A549 (cell line): Measurements from ENCODE around the gene SLC12A9. TPM values are rescaled to one million over a fixed set of nuclear protein-coding genes. Genes with fewer than 3 reads are reported as not detected.

Experiments used
- ATAC-seq, 2 experiments: fragments of 200-7000 bp in 1 of 2; fragments of >200 bp in 1 of 2; cut with Nextera tagmentation in 1 of 2; cut with Tn5 transposase in 1 of 2; 3 replicates each; pipeline versions ENCODE4 v1.8.0 to v1.9.1; 2018 to 2020; ENCODE audit warnings: mild to moderate bottlenecking in 1 of 2, moderate library complexity in 1 of 2
- CTCF ChIA-PET: fragments of 300-600 bp; sonication (Branson Sonifier 250); formaldehyde crosslinking; extraction: SDS; loops from one replicate; lab custom pipeline; 2021; ENCODE audit warnings: antibody characterized with exemption, inconsistent platforms; lab: Yijun Ruan, JAX
- POLR2A ChIA-PET: fragments of 350-600 bp; formaldehyde crosslinking; extraction: SDS; loops from one replicate; lab custom pipeline; 2021; ENCODE audit warnings: antibody characterized with exemption, inconsistent platforms; lab: Yijun Ruan, JAX
- DNase-seq, 2 experiments: peaks; one replicate each; pipeline versions ENCODE4 v3.0.0 to v3.0.0-alpha.2; 2011 to 2016; ENCODE audit warnings: low read depth in 1 of 2, low spot score in 1 of 2
- FAIRE-seq: peaks from 2 replicates; lab custom pipeline; 2011; peaks lifted over from hg19 to GRCh38; lab: Jason Lieb, UNC
- H3K27ac ChIP-seq, 2 experiments: fragments of >200 bp; sonication (Bioruptor Twin); formaldehyde crosslinking; 3 replicates each; pipeline ENCODE4 v1.5.1; 2016 to 2017
- H3K4me1 ChIP-seq: fragments of >200 bp; sonication (Bioruptor Twin); formaldehyde crosslinking; 3 replicates; pipeline ENCODE4 v1.6.1; 2016
- H3K4me2 ChIP-seq: fragments of >200 bp; sonication (Bioruptor Twin); formaldehyde crosslinking; 3 replicates; pipeline ENCODE4 v1.6.1; 2016
- H3K4me3 ChIP-seq: fragments of >200 bp; sonication (Bioruptor Twin); formaldehyde crosslinking; 3 replicates; pipeline ENCODE4 v1.5.1; 2016
- H3K9me3 ChIP-seq: fragments of >200 bp; sonication (Bioruptor Twin); formaldehyde crosslinking; 3 replicates; pipeline ENCODE4 v1.6.1; 2016
- ELK1 ChIP-seq: fragments of 150-350 bp; IDR thresholded peaks from 2 replicates; pipeline ENCODE4 v1.6.1; 2014; ENCODE audit warnings: low read depth, mild to moderate bottlenecking, low read length
- ESRRA ChIP-seq: fragments of 150-350 bp; IDR thresholded peaks from 2 replicates; pipeline ENCODE4 v1.6.1; 2014; ENCODE audit warnings: mild to moderate bottlenecking, low read length, borderline replicate concordance
- FOSL2 ChIP-seq, 2 experiments: fragments of 450-650 bp in 1 of 2; fragments of >200 bp in 1 of 2; sonication (Bioruptor Twin) in 1 of 2; formaldehyde crosslinking; IDR thresholded peaks; 2 replicates each; pipeline versions ENCODE4 v1.5.0 to v1.6.1; 2016 to 2020; ENCODE audit warnings: mild to moderate bottlenecking in 1 of 2, moderate library complexity in 1 of 2
- HES2 ChIP-seq: fragments of >200 bp; sonication (Bioruptor Twin); formaldehyde crosslinking; IDR thresholded peaks from 2 replicates; pipeline ENCODE4 v1.6.1; 2016
- HOXB5 ChIP-seq: fragments of 250-450 bp; sonication (Bioruptor Pico); IDR thresholded peaks from 2 replicates; pipeline ENCODE4 v1.5.0; 2020; ENCODE audit warnings: mild to moderate bottlenecking, moderate library complexity
- MAX ChIP-seq: IDR thresholded peaks from 2 replicates; pipeline ENCODE4 v1.6.1; 2012
- MYC ChIP-seq: IDR thresholded peaks from 2 replicates; pipeline ENCODE4 v1.6.1; 2012; ENCODE audit warnings: mild to moderate bottlenecking, inconsistent platforms, low read length, improper control_type of control experiment, borderline replicate concordance
- NFE2L2 ChIP-seq: fragments of 150-350 bp; conservative IDR thresholded peaks from 2 replicates; pipeline ENCODE4 v1.6.1; 2014; ENCODE audit warnings: low read length
- PBX3 ChIP-seq: IDR thresholded peaks from 2 replicates; pipeline ENCODE4 v1.6.1; 2012
- SMC3 ChIP-seq: fragments of >200 bp; sonication (Bioruptor Twin); formaldehyde crosslinking; IDR thresholded peaks from 3 replicates; pipeline ENCODE4 v1.6.1; 2018; ENCODE audit warnings: inconsistent platforms
- ZSCAN20 ChIP-seq: fragments of 250-450 bp; sonication (Bioruptor Pico); IDR thresholded peaks from 2 replicates; pipeline ENCODE4 v1.8.0; 2022; ENCODE audit warnings: mild to moderate bottlenecking, moderate library complexity
- WGBS: methylation state at CpG from one replicate; pipeline ENCODE4 v1.1.6; 2017; ENCODE audit errors: missing lambda C conversion rate; 5-methylcytosine and 5-hydroxymethylcytosine counted together
- polyA plus RNA-seq, 4 experiments: library from polyadenylated mRNA; depleted of rRNA in 3 of 4; stranded (reverse); fragments of >200 nt; fragmentation: RNase III in 1 of 4; extraction: RNeasy Plus Mini Kit Qiagen cat#74134 plus additional on column Dnase treatment in 1 of 4; gene quantifications; 2 replicates in 3 of 4; 3 replicates in 1 of 4; pipeline ENCODE4 v1.2.3, GENCODE V29; 2011 to 2017
- small RNA-seq, 6 experiments: library from RNA; depleted of rRNA; stranded (forward); fragments of <200 nt; gene quantifications; one replicate each; pipeline ENCODE3, GENCODE V24; 2012

SLC12A9 gene
- polyA plus RNA-seq, 2 of the 4 experiments (the other 2 are of a cell fraction), result 6.2 to 13.4 TPM

GRCh38 chr7:100914879-100915447 lies 62.5 kb downstream of the SLC12A9 start:
- H3K9me3 ChIP-seq, result no peaks in the 10 kb centered on the region
- 76% methylated on average over 8 of the region's 8 CpGs for WGBS
- ChIA-PET CTCF (interaction anchor here (0.7 kb wide), 1 partner anchor 35 kb away, joined by 3 read pairs; no protein-coding TSS in a partner anchor), POLR2A (no interaction called here)
- FAIRE-seq (no peak), DNase-seq (peak in 1 of 2 experiments; percentile 53), ATAC-seq (peak in 1 of 2 experiments; percentile 72; a peak in 4 of 6 replicates)
- no peak overlapping the region for H3K4me2 ChIP-seq
- TF ChIP-seq HOXB5 (CRISPR knock-in tag) (no peak), HES2 (no peak), MYC (no peak), NFE2L2 (no peak), ZSCAN20 (CRISPR knock-in tag) (no peak), FOSL2 (IDR thresholded peaks at IDR 0.05) (no peak), FOSL2 (CRISPR knock-in tag; IDR thresholded peaks at IDR 0.05) (peak; percentile 42), PBX3 (no peak), ELK1 (no peak), ESRRA (no peak), MAX (0 out of 2 replicates have a peak, but pooled peaks have one; percentile 15), SMC3 (no peak)
- H3K4me3 ChIP-seq, result no peak overlapping the region
- H3K4me1 ChIP-seq, result no peaks in the 10 kb centered on the region
- no peak overlapping the region for H3K27ac ChIP-seq

Small RNA genes within 50 kb of the gene (small RNA-seq; reads per million reads assigned to genes)
- gene RN7SL549P (0 reads per million in 6 experiments), gene RN7SL750P (0 to 0.52 (median 0) reads per million in 6 experiments)

Other genes starting within 250 kb of the SLC12A9 start
- 4.6 and 6.1 TPM in 2 replicates for gene MOSPD3, start 240.2 kb upstream of the SLC12A9 start, polyA plus RNA-seq (2011; rRNA removed)
- 10.0 to 15.2 TPM (median 14.8 TPM) in 3 replicates for gene MOSPD3, start 240.2 kb upstream of the SLC12A9 start, polyA plus RNA-seq (2017; fragmentation: RNase III; extraction: RNeasy Plus Mini Kit Qiagen cat#74134 plus additional on column Dnase treatment)
- gene TFR2, start 211.2 kb upstream of the SLC12A9 start, polyA plus RNA-seq (2011; rRNA removed), result 1.1 and 1.3 TPM in 2 replicates
- gene TFR2, start 211.2 kb upstream of the SLC12A9 start, polyA plus RNA-seq (2017; fragmentation: RNase III; extraction: RNeasy Plus Mini Kit Qiagen cat#74134 plus additional on column Dnase treatment), result 2.5 to 3.1 TPM (median 3.0 TPM) in 3 replicates
- gene ACTL6B, start 196.3 kb upstream of the SLC12A9 start, polyA plus RNA-seq (2011; rRNA removed), result not detected in 2 replicates
- not detected in 3 replicates for gene ACTL6B, start 196.3 kb upstream of the SLC12A9 start, polyA plus RNA-seq (2017; fragmentation: RNase III; extraction: RNeasy Plus Mini Kit Qiagen cat#74134 plus additional on column Dnase treatment)
- gene GNB2, start 179.0 kb upstream of the SLC12A9 start, polyA plus RNA-seq (2011; rRNA removed), result 50.8 and 67.2 TPM in 2 replicates
- gene GNB2, start 179.0 kb upstream of the SLC12A9 start, polyA plus RNA-seq (2017; fragmentation: RNase III; extraction: RNeasy Plus Mini Kit Qiagen cat#74134 plus additional on column Dnase treatment), result 156 to 169 TPM (median 163 TPM) in 3 replicates
- gene GIGYF1, start 158.5 kb upstream of the SLC12A9 start, polyA plus RNA-seq (2011; rRNA removed), result 5.1 and 5.8 TPM in 2 replicates
- 15.0 to 20.5 TPM (median 18.9 TPM) in 3 replicates for gene GIGYF1, start 158.5 kb upstream of the SLC12A9 start, polyA plus RNA-seq (2017; fragmentation: RNase III; extraction: RNeasy Plus Mini Kit Qiagen cat#74134 plus additional on column Dnase treatment)
- 29.5 and 37.3 TPM in 2 replicates for gene POP7, start 146.6 kb upstream of the SLC12A9 start, polyA plus RNA-seq (2011; rRNA removed)
- gene POP7, start 146.6 kb upstream of the SLC12A9 start, polyA plus RNA-seq (2017; fragmentation: RNase III; extraction: RNeasy Plus Mini Kit Qiagen cat#74134 plus additional on column Dnase treatment), result 72.3 to 77.4 TPM (median 74.8 TPM) in 3 replicates
- not detected in 2 replicates for gene EPO, start 132.2 kb upstream of the SLC12A9 start, polyA plus RNA-seq (2011; rRNA removed)
- gene EPO, start 132.2 kb upstream of the SLC12A9 start, polyA plus RNA-seq (2017; fragmentation: RNase III; extraction: RNeasy Plus Mini Kit Qiagen cat#74134 plus additional on column Dnase treatment), result not detected in 3 replicates
- gene ZAN, start 119.1 kb upstream of the SLC12A9 start, polyA plus RNA-seq (2011; rRNA removed), result not detected in 2 replicates
- gene ZAN, start 119.1 kb upstream of the SLC12A9 start, polyA plus RNA-seq (2017; fragmentation: RNase III; extraction: RNeasy Plus Mini Kit Qiagen cat#74134 plus additional on column Dnase treatment), result not detected in 3 replicates
- gene EPHB4, start 25.2 kb upstream of the SLC12A9 start, polyA plus RNA-seq (2011; rRNA removed), result 37.8 and 40.5 TPM in 2 replicates
- 25.7 to 32.9 TPM (median 30.4 TPM) in 3 replicates for gene EPHB4, start 25.2 kb upstream of the SLC12A9 start, polyA plus RNA-seq (2017; fragmentation: RNase III; extraction: RNeasy Plus Mini Kit Qiagen cat#74134 plus additional on column Dnase treatment)
- 14.8 and 18.0 TPM in 2 replicates for gene TRIP6, start 14.7 kb downstream of the SLC12A9 start, polyA plus RNA-seq (2011; rRNA removed)
- gene TRIP6, start 14.7 kb downstream of the SLC12A9 start, polyA plus RNA-seq (2017; fragmentation: RNase III; extraction: RNeasy Plus Mini Kit Qiagen cat#74134 plus additional on column Dnase treatment), result 38.2 to 38.5 TPM (median 38.3 TPM) in 3 replicates
- gene SRRT, start 22.4 kb downstream of the SLC12A9 start, polyA plus RNA-seq (2011; rRNA removed), result 49.9 and 52.2 TPM in 2 replicates
- gene SRRT, start 22.4 kb downstream of the SLC12A9 start, polyA plus RNA-seq (2017; fragmentation: RNase III; extraction: RNeasy Plus Mini Kit Qiagen cat#74134 plus additional on column Dnase treatment), result 153 to 194 TPM (median 182 TPM) in 3 replicates
- 1.1 and 1.9 TPM in 2 replicates for gene UFSP1, start 37.0 kb downstream of the SLC12A9 start, polyA plus RNA-seq (2011; rRNA removed)
- 6.1 to 7.1 TPM (median 6.9 TPM) in 3 replicates for gene UFSP1, start 37.0 kb downstream of the SLC12A9 start, polyA plus RNA-seq (2017; fragmentation: RNase III; extraction: RNeasy Plus Mini Kit Qiagen cat#74134 plus additional on column Dnase treatment)
- 0.17 and 0.26 TPM in 2 replicates for gene ACHE, start 43.2 kb downstream of the SLC12A9 start, polyA plus RNA-seq (2011; rRNA removed)
- 0.62 to 0.92 TPM (median 0.69 TPM) in 3 replicates for gene ACHE, start 43.2 kb downstream of the SLC12A9 start, polyA plus RNA-seq (2017; fragmentation: RNase III; extraction: RNeasy Plus Mini Kit Qiagen cat#74134 plus additional on column Dnase treatment)
- 4.0 and 4.4 TPM in 2 replicates for gene MUC3A, start 96.8 kb downstream of the SLC12A9 start, polyA plus RNA-seq (2011; rRNA removed)
- 6.9 to 8.1 TPM (median 7.3 TPM) in 3 replicates for gene MUC3A, start 96.8 kb downstream of the SLC12A9 start, polyA plus RNA-seq (2017; fragmentation: RNase III; extraction: RNeasy Plus Mini Kit Qiagen cat#74134 plus additional on column Dnase treatment)
- gene MUC12, start 116.9 kb downstream of the SLC12A9 start, polyA plus RNA-seq (2011; rRNA removed), result 1.2 and 1.8 TPM in 2 replicates
- gene MUC12, start 116.9 kb downstream of the SLC12A9 start, polyA plus RNA-seq (2017; fragmentation: RNase III; extraction: RNeasy Plus Mini Kit Qiagen cat#74134 plus additional on column Dnase treatment), result 2.0 to 2.7 TPM (median 2.4 TPM) in 3 replicates
- gene MUC17, start 167.4 kb downstream of the SLC12A9 start, polyA plus RNA-seq (2011; rRNA removed), result 0.01 and 0.03 TPM in 2 replicates
- gene MUC17, start 167.4 kb downstream of the SLC12A9 start, polyA plus RNA-seq (2017; fragmentation: RNase III; extraction: RNeasy Plus Mini Kit Qiagen cat#74134 plus additional on column Dnase treatment), result not detected in 3 replicates
- gene TRIM56, start 232.8 kb downstream of the SLC12A9 start, polyA plus RNA-seq (2011; rRNA removed), result 3.9 and 5.2 TPM in 2 replicates
- 15.6 to 17.8 TPM (median 16.5 TPM) in 3 replicates for gene TRIM56, start 232.8 kb downstream of the SLC12A9 start, polyA plus RNA-seq (2017; fragmentation: RNase III; extraction: RNeasy Plus Mini Kit Qiagen cat#74134 plus additional on column Dnase treatment)